ENCODE results near the gene RGL3.
"Not testable (repeated sequence)": the region's sequence is repeated elsewhere in the genome, so short reads cannot be mapped to it uniquely, and the experiment has no call there.

RGL3 gene

GRCh38 chr19:11380653-11381537 is 38.2 kb downstream of the RGL3 start:
- DNase-seq, result peak; percentile 97

- no peak for DNase-seq
Observed at GRCh38 chr19:11379857-11380350, 39.2 kb downstream of the RGL3 start.

GRCh38 chr19:11379269-11379845 is 39.8 kb downstream of the RGL3 start:
- not testable (repeated sequence) for DNase-seq

DNA sequence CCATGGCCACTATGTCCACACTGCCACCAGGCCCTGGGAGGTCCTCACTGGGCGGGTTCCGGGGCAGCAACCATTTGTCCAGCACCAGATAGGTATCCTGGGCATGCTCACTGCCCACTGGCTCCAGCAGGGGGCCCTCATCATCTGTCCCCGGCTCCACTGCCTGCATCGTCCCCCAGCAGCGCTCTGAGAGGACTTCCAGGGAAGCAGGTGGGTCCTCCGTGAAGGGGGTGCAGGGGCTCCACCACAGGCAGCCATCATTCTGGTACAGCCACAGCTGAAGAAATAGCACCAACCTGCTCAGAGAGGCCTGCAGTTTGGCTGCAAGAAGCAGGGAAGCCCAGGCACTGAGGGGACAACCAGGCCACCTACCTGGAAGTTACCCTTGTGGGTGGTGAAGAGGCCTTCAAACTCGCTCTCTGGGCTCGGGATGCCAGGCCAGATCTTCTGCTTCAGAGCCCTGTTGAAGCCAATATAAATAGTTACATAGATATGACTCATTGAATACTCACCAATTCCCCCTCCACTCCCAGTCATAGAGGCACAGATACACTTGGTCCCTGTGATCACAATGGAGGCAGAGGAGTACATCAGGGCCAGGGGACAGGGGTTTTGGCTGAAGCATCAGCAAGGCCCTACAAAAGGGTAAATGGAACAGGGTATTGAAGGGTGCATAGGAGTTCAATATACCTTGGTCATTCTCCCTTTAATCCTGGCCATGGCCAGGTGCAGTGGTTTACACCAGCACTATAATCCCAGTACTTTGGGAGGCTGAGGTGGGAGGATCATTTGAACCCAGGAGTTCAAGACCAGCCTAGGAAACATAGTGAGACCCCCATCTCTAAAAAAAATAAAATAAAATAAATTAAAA is 40.6 kb downstream of the RGL3 start:
- DNase-seq, result peak; percentile 74

DNA sequence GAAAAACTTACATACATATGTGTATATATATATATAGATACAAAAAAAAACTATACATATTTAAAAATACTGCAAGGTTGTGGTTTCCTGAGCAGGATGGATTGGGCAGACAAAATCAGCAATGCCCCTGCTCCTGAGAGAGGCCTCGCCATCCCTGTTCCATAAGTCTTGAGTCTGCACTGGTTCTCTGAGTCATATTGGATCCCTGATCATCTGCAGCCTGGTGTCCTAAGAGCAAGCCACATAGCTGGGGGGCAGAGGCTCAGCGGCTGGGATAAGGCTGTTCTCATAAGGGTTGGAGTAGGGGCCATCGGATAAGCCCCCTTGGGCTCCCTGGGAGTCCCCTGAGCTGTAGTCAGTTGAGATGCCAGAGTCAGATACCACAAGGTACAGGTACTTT is 41.4 kb downstream of the RGL3 start:
- DNase-seq, result no peak

- DNase-seq, result peak; percentile 94
Observed at GRCh38 chr19:11377237-11377636, 41.9 kb downstream of the RGL3 start.

DNA sequence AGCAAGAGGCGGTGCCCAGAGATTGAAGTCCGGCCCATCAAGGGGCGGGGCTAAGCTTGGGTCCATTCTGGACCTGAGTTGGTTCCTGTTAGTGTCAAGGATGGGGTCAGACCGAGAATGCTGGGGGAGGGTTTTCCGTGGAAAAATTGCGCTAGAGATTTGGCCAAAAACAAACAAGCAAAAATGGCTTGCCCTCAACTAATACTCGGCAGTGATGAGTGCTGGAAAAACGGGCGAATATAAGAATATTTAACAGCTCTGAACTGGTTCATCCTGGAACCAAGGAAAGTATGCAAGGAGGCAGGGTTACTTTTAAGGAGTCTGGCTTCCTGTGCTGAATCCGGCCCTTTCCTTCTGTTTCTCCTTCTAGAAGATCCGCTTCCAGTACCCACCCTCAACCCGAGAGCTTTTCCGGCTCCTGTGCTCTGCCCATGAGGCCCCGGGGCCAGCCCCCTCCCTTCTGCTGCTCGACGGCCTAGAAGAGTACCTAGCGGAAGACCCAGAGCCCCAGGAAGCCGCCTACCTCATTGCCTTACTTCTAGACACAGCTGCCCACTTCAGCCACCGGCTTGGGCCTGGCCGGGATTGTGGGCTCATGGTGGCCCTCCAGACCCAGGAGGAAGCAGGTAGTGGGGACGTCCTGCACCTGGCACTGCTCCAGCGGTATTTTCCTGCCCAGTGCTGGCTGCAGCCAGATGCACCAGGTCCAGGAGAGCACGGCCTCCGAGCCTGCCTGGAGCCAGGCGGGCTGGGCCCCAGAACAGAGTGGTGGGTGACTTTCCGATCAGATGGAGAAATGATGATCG is 43.8 kb downstream of the RGL3 start:
- no peak for DNase-seq

- peak; percentile 99 for DNase-seq
Observed at GRCh38 chr19:11374433-11375142, 44.5 kb downstream of the RGL3 start, which contains the start of gene SWSAP1. Gene SWSAP1 (plus strand): TSS chr19:11374666. CDS start chr19:11374681, 15 bp downstream.

DNA sequence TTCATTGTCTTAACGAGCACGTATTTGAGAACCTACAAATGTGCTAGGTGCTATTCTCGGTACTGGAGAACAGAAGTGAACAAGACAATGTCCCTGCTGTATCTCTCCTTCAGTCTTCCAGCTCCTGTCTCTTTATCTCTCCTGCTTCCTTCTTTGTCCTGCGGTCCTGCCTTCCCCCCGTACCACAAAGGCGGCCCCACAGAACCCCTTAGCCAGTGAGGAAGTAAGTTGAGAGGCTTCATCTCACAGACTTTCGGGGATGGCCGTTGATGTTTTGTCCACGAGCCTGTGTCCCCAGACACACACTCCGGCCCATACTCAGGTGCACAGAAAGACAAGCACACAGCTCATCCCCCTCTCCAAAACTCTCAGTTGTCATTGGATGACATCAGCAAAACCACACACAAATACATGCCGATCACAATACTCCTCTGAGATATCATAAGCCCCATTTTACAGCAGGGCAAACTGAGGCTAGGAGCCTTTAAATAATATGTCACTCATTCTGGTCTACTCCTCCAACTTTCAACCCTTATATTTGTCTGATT is 45.2 kb downstream of the RGL3 start:
- no peak for DNase-seq

DNA sequence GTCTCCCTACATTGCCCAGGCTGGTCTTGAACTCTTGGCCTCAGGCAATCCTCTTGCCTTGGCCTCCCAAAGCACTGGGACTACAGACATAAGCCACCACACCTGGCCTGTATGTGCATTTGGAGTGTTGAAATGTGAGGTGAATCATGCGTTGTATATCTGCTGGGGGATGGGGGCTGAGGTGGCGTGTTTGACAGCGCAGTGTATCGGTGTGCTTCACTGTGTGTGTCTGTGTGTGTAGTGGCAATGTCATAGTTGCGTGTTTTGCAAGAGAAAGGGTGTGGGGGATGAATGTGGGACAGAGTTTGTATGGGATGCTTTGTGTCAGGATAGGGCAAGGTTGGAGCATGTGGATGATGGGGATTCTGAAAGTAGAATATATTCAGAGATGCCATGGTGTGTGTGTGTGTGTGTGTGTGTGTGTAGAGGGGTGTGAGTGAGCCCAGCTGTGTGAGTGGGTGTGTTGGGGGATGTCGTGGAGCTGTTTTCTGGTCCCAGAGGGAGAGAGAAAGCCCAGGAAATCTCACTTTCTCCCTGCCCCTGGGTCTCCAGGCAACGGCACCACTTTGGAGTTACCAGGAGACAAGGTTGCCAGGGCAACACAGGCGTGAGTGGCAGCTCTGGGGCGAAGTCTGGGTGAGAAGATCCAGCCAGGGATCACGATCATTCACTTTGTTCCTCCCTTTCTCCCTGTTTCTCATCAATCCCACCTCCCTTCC is 45.8 kb downstream of the RGL3 start:
- DNase-seq, result no peak

DNA sequence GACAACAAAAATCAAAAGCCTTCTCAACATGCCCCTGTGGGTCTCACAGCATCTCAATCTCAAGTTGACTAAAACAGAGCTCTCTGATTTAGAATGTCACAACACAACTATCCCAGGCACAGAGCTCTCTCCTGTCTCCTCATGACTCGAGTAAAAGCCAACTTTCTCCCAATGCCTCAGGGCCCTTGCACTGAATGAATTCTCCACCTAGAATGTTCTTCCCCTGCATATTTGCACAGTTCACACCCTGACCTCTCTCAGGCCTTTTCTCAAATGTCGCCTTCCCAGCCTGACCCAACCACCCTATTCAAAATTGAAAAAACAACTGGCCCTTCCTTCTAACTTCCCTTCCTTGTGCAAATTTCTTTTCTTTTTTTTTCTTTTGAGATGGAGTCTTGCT is 48.4 kb downstream of the RGL3 start:
- DNase-seq, result no peak

- no peak for DNase-seq
Observed at GRCh38 chr19:11367528-11367927, 51.6 kb downstream of the RGL3 start.

DNA sequence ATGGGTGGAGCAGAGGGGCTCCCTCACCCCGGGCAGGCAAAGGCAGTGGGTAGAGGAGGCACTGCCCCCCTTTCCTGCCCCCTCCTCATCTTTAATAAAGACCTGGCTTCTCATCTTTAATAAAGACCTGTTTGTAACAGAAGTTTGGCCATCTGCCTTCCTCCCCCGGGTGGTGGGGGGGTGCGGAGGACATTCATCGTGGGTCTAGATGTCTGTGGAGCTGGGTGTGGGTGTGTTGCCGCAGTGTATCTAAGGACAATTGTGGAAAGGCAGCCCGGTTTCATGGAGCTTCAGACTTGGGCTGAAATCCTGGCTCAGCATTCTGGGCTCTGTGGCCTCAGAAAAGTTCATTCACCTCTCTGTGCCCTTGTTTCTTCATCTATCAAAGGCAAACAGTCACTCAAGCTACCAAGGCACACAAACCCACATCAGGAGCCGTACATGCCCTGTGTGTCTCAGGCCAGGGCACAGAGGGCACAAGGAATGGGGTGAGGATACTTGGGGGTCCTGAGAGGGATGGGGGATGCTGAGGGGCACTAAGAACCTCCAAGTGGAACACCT is 53.5 kb downstream of the RGL3 start:
- DNase-seq, result no peak

DNA sequence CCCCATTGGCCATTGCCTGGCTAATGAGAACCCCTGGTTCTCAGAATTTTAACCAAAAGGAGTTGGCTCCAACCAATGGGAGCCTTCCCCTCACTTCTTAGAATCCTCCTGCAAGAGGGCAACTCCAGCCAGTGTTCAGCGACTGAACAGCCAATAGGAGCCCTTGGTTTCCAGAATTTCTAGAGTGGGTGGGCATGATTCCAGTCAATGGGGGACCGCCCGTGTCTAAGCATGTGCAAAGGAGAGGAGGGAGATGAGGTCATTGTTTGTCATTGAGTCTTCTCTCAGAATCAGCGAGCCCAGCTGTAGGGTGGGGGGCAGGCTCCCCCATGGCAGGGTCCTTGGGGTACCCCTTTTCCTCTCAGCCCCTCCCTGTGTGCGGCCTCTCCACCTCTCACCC is 54.2 kb downstream of the RGL3 start:
- no peak for DNase-seq

- no peak for DNase-seq
Observed at GRCh38 chr19:11364296-11364904, 54.7 kb downstream of the RGL3 start.

DNA sequence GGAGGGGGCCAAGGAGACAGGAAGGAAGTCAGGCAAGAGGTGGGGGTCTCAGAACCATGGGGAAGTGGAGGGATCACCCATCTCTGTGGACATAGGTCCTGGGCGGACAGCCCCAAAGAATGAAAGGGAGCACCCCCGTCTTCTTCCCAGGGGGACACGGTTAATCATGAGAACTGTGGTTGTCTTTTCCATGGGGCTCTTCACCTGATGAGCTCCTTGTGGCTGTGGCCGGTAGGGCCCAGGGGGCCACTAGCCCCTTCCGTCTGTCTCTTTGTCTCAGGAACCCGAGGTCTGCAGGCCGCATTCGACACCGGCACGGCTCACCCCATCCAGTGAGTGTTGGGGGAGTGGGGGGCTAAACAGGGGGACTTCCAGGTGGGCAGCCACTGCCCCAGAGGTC is 55.2 kb downstream of the RGL3 start:
- DNase-seq, result no peak

- no peak for DNase-seq
Observed at GRCh38 chr19:11361771-11362731, 57.1 kb downstream of the RGL3 start.

- DNase-seq, result no peak
Observed at GRCh38 chr19:11361037-11361770, 57.9 kb downstream of the RGL3 start.
